ENCODE results near the gene CUL2. TPM values are rescaled to one million over a fixed set of nuclear protein-coding genes. Genes with fewer than 3 reads are reported as not detected.

CUL2 gene
- total RNA-seq, 2 experiments from 2014 or later: 37.4 to 40.2 TPM

- Mint-ChIP-seq H3K4me3 (no peak overlapping the region), H3K9me3 (peaks cover 3% of the 10 kb centered on the region), H3K36me3 (ENCODE audit: low read depth) (peaks cover 15% of the 10 kb centered on the region), H3K27ac (no peak overlapping the region), H3K4me1 (ENCODE audit: low read depth) (peaks cover 35% of the 10 kb centered on the region), H3K27me3 (no peaks in the 10 kb centered on the region)
- no peak for DNase-seq
- no peak for ATAC-seq
- intact Hi-C loops (cut with micrococcal nuclease): no loop called here
- POLR2A ChIA-PET: no interaction called here
- TF ChIP-seq, protein P1, sequence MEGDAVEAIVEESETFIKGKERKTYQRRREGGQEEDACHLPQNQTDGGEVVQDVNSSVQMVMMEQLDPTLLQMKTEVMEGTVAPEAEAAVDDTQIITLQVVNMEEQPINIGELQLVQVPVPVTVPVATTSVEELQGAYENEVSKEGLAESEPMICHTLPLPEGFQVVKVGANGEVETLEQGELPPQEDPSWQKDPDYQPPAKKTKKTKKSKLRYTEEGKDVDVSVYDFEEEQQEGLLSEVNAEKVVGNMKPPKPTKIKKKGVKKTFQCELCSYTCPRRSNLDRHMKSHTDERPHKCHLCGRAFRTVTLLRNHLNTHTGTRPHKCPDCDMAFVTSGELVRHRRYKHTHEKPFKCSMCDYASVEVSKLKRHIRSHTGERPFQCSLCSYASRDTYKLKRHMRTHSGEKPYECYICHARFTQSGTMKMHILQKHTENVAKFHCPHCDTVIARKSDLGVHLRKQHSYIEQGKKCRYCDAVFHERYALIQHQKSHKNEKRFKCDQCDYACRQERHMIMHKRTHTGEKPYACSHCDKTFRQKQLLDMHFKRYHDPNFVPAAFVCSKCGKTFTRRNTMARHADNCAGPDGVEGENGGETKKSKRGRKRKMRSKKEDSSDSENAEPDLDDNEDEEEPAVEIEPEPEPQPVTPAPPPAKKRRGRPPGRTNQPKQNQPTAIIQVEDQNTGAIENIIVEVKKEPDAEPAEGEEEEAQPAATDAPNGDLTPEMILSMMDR (IDR thresholded peaks at IDR 0.05): no peak
- CTCF ChIA-PET: no interaction called here
Measured at GRCh38 chr10:35079265-35079664, 10.9 kb downstream of the CUL2 start.

- ChIA-PET CTCF (interaction anchor here (0.9 kb wide), 1 partner anchor 81 kb away, joined by 3 read pairs; no protein-coding TSS in a partner anchor), POLR2A (interaction anchor here (0.7 kb wide), 1 partner anchor 49 kb away, joined by 3 read pairs; no protein-coding TSS in a partner anchor)
- DNase-seq: no peak
- H3K4me3 Mint-ChIP-seq: no peak overlapping the region
- no peaks in the 10 kb centered on the region for H3K27me3 Mint-ChIP-seq
- peaks cover 5% of the 10 kb centered on the region for H3K36me3 Mint-ChIP-seq (ENCODE audit: low read depth)
- intact Hi-C loops (cut with micrococcal nuclease): no loop called here
- H3K9me3 Mint-ChIP-seq: no peaks in the 10 kb centered on the region
- H3K4me1 Mint-ChIP-seq (ENCODE audit: low read depth): peaks cover 25% of the 10 kb centered on the region
- ATAC-seq: no peak
- H3K27ac Mint-ChIP-seq: no peak overlapping the region
- TF ChIP-seq, protein P1 (IDR thresholded peaks at IDR 0.05): no peak
Measured at GRCh38 chr10:35075228-35075627, 14.9 kb downstream of the CUL2 start.

DNA sequence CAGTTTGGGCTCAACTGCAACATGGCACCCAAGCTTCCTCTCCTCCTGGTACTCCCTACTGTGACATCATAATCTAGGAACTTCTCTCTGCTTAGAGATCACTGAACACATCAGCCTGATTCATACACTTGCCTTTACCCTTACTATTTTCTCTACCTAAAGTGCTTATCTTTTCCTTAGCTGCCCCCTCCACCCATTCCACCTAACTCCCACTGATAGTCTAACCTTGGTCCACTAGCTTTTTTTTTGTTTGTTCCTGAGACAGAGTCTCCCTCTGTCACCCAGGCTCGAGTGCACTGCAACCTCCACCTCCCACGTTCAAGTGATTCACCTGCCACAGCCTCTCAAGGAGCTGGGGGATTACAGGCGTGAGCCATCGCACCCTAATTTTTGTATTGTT is 15.9 kb downstream of the CUL2 start:
- intact Hi-C loops (cut with micrococcal nuclease): no loop called here
- CTCF ChIA-PET: no interaction called here
- H3K27me3 Mint-ChIP-seq: no peaks in the 10 kb centered on the region
- no peaks in the 10 kb centered on the region for H3K9me3 Mint-ChIP-seq
- H3K27ac Mint-ChIP-seq: peak overlapping the region; percentile 10
- H3K4me1 Mint-ChIP-seq (ENCODE audit: low read depth): peaks cover 18% of the 10 kb centered on the region
- ATAC-seq (no peak), DNase-seq (no peak)
- peaks cover 10% of the 10 kb centered on the region for H3K36me3 Mint-ChIP-seq (ENCODE audit: low read depth)
- H3K4me3 Mint-ChIP-seq: no peak overlapping the region
- TF ChIP-seq, protein P1 (IDR thresholded peaks at IDR 0.05): no peak
- POLR2A ChIA-PET: no interaction called here

DNA sequence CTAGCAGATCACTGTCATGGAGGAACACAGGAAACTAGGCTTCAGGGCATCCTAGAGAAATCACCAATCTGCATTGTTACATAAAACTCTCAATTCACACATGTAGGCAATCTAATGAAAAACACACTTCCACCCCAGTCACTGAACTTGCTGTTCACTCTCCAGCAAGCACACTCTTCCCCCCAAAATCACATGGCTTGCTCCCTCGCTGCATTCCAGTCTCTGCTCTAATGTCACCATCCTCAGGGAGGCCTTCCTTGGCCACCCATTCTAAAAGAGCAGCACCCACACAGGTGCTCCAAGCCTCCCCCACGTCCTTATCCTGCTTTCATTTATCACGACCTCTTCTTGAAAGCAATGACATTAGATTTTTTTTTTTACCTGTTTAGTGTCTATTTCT is 19.6 kb downstream of the CUL2 start:
- H3K27ac Mint-ChIP-seq: no peak overlapping the region
- TF ChIP-seq, protein P1 (IDR thresholded peaks at IDR 0.05): no peak
- DNase-seq: no peak
- peaks cover 19% of the 10 kb centered on the region for H3K36me3 Mint-ChIP-seq (ENCODE audit: low read depth)
- no peaks in the 10 kb centered on the region for H3K9me3 Mint-ChIP-seq
- peaks cover 16% of the 10 kb centered on the region for H3K4me1 Mint-ChIP-seq (ENCODE audit: low read depth)
- ATAC-seq: no peak
- no peak overlapping the region for H3K4me3 Mint-ChIP-seq
- intact Hi-C loops (cut with micrococcal nuclease): no loop called here
- no peaks in the 10 kb centered on the region for H3K27me3 Mint-ChIP-seq
- POLR2A ChIA-PET: no interaction called here
- CTCF ChIA-PET: interaction anchor here (0.7 kb wide), 1 partner anchor 76 kb away, joined by 3 read pairs; no protein-coding TSS in a partner anchor

GRCh38 chr10:35063837-35064454 is 26.2 kb downstream of the CUL2 start:
- Mint-ChIP-seq H3K36me3 (ENCODE audit: low read depth) (peaks cover 26% of the 10 kb centered on the region), H3K4me1 (ENCODE audit: low read depth) (no peaks in the 10 kb centered on the region), H3K9me3 (no peaks in the 10 kb centered on the region), H3K27ac (no peak overlapping the region), H3K4me3 (no peak overlapping the region), H3K27me3 (no peaks in the 10 kb centered on the region)
- no peak for ATAC-seq
- intact Hi-C loops (cut with micrococcal nuclease): no loop called here
- DNase-seq: no peak
- CTCF ChIA-PET: no interaction called here
- TF ChIP-seq, protein P1 (IDR thresholded peaks at IDR 0.05): no peak
- POLR2A ChIA-PET: interaction anchor here (1.2 kb wide), 1 partner anchor 27 kb away, joined by 3 read pairs; no protein-coding TSS in a partner anchor
